ENCODE measurements around the gene TULP4.

The TULP4 gene

DNA sequence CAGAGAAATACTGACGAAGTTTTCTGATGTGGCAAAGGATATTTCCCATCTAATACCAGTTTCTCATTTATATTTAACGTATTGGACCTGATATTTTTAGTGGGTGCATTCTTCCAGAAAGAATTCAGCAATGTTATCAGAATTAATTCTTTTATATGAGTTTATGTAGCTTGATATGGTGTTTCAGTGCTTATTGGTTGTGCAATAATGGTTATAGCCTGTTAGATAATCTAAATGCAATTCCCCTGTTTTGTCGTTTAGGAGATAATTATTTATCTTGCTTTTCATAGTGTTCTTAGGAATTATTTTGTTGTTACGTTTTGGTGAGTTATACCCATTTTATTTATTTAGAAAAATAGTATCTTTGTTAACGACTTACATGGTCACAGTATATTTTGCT is 196.2 kb downstream of the TULP4 start:
- TF ChIP-seq, protein P1, sequence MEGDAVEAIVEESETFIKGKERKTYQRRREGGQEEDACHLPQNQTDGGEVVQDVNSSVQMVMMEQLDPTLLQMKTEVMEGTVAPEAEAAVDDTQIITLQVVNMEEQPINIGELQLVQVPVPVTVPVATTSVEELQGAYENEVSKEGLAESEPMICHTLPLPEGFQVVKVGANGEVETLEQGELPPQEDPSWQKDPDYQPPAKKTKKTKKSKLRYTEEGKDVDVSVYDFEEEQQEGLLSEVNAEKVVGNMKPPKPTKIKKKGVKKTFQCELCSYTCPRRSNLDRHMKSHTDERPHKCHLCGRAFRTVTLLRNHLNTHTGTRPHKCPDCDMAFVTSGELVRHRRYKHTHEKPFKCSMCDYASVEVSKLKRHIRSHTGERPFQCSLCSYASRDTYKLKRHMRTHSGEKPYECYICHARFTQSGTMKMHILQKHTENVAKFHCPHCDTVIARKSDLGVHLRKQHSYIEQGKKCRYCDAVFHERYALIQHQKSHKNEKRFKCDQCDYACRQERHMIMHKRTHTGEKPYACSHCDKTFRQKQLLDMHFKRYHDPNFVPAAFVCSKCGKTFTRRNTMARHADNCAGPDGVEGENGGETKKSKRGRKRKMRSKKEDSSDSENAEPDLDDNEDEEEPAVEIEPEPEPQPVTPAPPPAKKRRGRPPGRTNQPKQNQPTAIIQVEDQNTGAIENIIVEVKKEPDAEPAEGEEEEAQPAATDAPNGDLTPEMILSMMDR (IDR thresholded peaks at IDR 0.05; ENCODE audit: control insufficient read depth, insufficient read depth, low read depth, low read length, missing control alignments), result no peak
- DNase-seq (ENCODE audit: low read depth), result no peak
- no peak overlapping the region for H3K4me3 ChIP-seq (ENCODE audit: control insufficient read depth, low read depth, low read length)

DNA sequence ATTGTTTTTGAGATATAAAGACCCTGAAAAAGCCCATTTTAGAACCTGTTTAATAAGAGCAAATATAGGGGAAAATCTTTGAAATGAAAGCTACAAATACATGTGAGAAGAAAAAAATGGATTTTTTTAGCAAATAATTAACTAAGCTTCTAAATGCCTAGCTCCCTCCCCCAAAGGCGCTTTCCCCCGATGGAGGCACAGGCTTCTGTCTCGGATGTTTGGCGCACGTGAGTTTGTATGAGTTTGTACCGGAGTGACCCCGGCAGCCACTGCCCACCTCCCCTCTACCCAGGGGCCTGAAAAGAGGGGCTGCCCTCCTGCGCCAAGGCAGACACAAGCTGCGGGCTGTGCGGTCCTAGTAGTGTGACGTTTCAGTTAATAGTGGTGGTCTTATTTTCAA is 197.2 kb downstream of the TULP4 start:
- H3K4me3 ChIP-seq (ENCODE audit: control insufficient read depth, low read depth, low read length), result no peak overlapping the region
- DNase-seq (ENCODE audit: low read depth), result no peak

DNA sequence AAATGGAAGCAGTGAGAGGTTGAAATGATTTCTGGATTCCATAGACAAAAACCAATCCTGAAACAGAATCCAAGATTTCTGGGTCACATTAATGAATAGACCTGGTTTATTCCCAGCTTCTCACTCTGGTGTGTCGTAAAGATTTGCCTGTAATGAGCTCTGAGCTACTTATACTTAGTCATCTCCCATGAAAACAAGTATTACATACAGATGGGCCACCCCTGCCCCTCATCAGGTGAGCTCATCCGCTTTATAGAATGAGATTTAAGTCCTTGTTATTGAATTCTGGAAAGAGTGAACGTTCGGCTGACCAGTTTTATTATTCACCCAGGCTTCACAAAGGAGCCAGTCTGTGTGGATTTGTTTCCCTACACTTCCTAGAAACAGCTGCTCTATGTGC is 200.5 kb downstream of the TULP4 start:
- TF ChIP-seq, protein P1 (IDR thresholded peaks at IDR 0.05; ENCODE audit: control insufficient read depth, insufficient read depth, low read depth, low read length, missing control alignments), result no peak
- no peak for DNase-seq (ENCODE audit: low read depth)
- H3K4me3 ChIP-seq (ENCODE audit: control insufficient read depth, low read depth, low read length), result no peak overlapping the region

More for the DNA sequence above, 197.2 kb downstream of the TULP4 start:
- TF ChIP-seq, protein P1 (IDR thresholded peaks at IDR 0.05; ENCODE audit: control insufficient read depth, insufficient read depth, low read depth, low read length, missing control alignments), result no peak

DNA sequence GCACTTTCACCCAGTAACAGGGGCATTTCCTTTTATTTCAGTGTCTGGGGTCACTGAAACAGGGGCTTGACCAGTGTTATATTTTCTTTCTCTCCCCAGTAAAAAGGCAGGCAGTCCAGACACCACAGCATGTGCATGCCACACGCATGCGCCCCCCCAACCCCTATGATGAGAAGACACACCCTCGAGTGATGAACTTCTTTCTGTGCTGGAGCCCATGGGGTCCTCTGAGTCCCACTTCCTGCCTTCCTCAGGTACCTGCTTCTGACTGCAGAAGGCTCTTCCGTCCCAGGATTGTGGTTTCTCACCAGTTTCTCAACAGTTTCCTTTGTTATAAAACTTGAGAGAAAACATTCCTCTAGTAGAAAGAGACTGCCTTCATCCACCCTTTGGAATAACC is 201.9 kb downstream of the TULP4 start:
- no peak for DNase-seq (ENCODE audit: low read depth)
- no peak overlapping the region for H3K4me3 ChIP-seq (ENCODE audit: control insufficient read depth, low read depth, low read length)
- TF ChIP-seq, protein P1 (IDR thresholded peaks at IDR 0.05; ENCODE audit: control insufficient read depth, insufficient read depth, low read depth, low read length, missing control alignments), result no peak

DNA sequence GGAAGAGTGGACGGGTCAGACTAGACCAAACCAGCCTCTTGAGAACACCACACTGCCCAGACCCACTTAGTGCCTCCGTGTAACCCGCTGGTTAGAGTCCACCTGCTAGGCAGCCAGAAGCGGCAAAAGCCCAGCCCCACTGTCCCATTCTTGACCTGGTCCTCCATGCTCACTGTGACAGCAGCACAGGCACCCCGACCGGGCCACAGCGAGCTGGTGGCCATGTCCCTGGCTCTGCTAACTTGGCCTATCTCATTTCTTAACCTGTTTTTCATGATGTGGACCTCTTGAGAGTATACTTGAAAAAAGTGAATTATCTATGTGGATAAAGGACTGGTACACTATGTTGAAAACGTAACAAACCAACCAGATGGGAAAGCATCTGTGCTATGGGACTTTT is 202.7 kb downstream of the TULP4 start:
- no peak overlapping the region for H3K4me3 ChIP-seq (ENCODE audit: control insufficient read depth, low read depth, low read length)
- TF ChIP-seq, protein P1 (IDR thresholded peaks at IDR 0.05; ENCODE audit: control insufficient read depth, insufficient read depth, low read depth, low read length, missing control alignments), result no peak
- no peak for DNase-seq (ENCODE audit: low read depth)

DNA sequence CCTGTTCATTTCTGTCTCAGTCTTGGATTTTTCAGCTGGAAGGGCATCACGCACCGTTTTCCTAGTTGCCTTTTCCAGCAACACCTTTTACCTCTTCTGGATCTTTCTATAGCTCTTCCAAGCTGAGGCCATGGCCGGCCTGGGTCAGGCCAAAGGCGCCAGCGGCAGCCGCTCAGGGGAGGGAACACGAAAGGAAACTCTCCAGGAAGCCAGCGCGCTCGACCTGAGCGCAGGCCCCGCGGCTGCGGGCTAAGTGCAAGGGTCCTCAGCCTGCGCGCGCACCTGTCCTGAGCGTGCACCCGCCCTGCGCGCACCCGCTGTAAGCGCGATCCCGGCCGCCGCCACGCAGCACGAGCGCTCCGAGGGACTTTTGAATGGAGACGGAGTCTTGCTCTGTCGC is 203.8 kb downstream of the TULP4 start:
- H3K4me3 ChIP-seq (ENCODE audit: control insufficient read depth, low read depth, low read length), result no peak overlapping the region
- TF ChIP-seq, protein P1 (IDR thresholded peaks at IDR 0.05; ENCODE audit: control insufficient read depth, insufficient read depth, low read depth, low read length, missing control alignments), result no peak
- DNase-seq (ENCODE audit: low read depth), result no peak

DNA sequence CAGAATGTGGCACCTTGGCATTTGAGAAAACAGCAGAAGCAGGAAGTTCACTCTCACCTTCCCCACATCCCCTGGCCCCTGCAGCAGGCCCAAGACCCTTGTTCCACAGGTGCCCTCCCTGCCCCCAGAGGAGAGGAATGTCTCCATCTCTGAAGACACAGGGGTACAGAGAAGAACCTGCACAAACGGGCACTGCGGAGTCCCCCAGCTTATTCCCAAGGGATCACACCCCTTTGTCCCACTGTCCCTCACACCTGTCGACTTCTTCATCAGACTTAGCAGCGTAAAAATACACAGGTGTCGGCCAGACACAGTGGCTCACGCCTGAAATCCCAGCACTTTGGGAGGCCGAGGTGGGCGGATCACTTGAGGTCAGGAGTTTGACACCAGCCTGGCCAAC is 204.8 kb downstream of the TULP4 start:
- DNase-seq (ENCODE audit: low read depth), result no peak
- TF ChIP-seq, protein P1 (IDR thresholded peaks at IDR 0.05; ENCODE audit: control insufficient read depth, insufficient read depth, low read depth, low read length, missing control alignments), result no peak
- no peak overlapping the region for H3K4me3 ChIP-seq (ENCODE audit: control insufficient read depth, low read depth, low read length)
